D721Med (cell line): ENCODE measurements around the gene SLAMF1.

Experiments used
- DNase-seq: peaks from one replicate; pipeline ENCODE4 v3.0.0; 2011; ENCODE audit warnings: low spot score; ENCODE audit not compliant: insufficient read length
- FAIRE-seq: peaks from 2 replicates; lab custom pipeline; 2011; peaks lifted over from hg19 to GRCh38; lab: Jason Lieb, UNC
- CTCF ChIP-seq: IDR thresholded peaks from 2 replicates; pipeline ENCODE4 v1.5.1; 2012; ENCODE audit warnings: mild to moderate bottlenecking, control low read depth; ENCODE audit not compliant: insufficient read depth; ENCODE audit errors: missing control alignments

Gene SLAMF1

GRCh38 chr1:160621633-160622413 lies 25.0 kb downstream of the SLAMF1 start:
- TF ChIP-seq CTCF = no peak
- FAIRE-seq = no peak
- DNase-seq = no peak

DNA sequence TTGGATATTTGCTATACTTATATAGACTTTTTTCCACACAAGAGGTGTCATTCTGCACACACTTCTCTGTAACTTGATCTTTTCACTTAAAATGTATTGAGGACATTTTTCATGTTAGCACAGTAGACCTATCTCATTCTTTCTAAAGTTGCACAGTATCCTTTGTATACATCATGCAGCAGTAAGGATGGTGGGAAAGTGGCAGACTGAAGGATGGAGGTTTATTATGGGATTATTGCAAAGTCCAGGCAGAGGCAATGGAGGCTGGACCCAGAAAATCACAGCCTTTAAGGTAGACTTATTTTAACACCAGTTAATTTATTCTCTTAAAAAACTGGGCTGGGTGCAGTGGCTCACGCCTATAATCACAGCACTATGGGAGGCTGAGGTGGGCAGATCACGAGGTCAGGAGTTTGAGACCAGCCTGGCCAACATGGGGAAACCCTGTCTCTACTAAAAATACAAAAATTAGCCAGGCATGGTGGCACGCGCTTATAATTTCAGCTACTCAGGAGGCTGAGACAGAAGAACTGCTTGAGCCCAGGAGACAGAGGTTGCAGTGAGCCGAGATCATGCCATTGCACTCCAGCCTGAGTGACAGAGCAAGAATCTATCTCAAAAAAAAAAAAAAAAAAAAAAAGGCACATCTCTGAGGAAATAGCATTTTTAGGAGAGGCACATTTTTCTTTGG lies 25.8 kb downstream of the SLAMF1 start:
- no peak for FAIRE-seq
- no peak for DNase-seq
- TF ChIP-seq CTCF = no peak

DNA sequence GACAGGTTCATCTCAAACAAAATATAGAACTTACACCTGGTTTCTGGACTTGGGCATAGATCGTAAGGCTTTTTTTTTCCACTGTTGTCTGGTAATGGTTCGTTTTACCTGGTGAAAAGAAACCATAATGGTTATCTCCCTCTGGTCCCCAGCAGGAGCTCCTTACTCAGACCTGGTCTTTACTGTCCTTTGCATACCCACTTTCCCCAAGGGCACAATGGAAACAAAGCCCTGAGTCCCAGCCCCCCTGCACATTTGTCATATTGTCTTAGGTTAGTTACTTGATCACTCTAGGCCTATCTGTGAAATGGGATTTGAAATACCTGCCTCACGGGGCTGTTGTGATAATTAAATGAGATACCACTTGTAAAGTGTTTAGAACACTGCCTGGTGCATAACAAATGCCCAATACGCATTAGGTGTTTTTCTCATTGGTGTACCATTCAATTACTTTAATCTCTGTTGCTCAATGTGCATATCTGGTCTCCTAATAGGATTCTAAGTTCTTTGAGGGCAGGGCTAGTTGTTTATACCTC lies 27.0 kb downstream of the SLAMF1 start:
- FAIRE-seq (no peak), DNase-seq (no peak)

DNA sequence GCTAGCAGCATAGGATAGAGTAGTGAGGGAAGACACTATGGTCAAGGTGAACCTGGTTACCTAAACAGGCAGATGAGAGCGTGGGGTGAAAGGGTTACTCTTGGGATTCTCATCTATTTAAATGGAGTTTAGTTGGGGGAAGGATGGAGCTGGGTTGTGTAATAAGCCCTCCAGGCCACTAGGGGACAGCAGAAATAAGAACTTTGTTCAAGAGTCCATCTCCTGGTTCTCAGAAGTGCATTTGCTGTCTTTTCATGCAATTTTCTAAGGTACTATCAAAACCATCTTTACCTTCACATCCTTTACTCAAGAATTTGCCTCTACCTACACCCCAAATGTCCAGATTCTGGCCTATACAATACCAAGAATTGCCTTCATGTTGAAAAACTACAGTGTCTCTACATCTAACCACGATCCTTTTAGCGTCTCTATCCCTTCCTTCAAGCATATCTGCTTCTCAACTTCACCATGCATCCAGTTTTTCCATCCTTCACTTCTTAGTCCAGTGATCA lies 28.0 kb downstream of the SLAMF1 start:
- no peak for TF ChIP-seq CTCF
- no peak for FAIRE-seq
- no peak for DNase-seq

More for the DNA sequence above, 27.0 kb downstream of the SLAMF1 start:
- no peak for TF ChIP-seq CTCF

DNA sequence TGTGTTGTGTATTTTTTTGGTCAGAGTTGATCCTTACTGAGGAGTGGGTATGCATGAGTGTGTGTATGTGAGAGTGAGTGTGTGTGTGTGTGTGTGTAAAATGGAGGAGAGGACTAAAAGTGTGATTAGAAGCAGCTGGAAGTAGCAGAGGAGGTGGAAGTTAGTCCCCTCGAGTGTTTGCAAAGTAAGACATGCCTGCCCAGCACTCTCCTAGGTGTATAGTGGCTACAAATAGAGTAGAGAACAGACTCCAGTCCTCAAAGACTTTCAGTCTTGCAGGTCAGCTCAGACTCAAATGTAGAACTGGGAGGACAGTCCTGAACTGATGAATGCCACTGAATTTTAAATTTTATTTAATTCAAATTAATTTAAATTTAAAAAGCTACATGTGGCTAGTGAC lies 28.5 kb downstream of the SLAMF1 start:
- no peak for TF ChIP-seq CTCF
- DNase-seq (no peak), FAIRE-seq (no peak)

DNA sequence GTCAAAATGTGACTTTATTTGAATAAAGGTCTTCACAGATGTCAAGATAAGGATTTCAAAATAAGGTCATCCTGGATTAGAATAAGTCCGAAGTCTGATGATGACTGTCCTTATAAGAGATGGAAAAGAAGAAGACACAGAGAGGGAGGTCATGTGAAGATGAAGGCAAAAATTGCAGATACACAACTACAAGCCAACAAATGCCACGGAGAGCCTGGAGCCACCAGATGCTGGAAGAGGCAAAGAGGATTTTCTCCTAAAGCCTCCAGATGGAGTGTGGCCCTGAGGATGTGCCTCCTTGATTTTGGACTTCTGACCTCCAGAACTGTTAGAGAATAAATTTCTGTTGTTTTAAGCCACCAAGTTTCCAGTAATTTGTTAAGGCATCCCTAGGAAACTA lies 31.2 kb downstream of the SLAMF1 start:
- FAIRE-seq (no peak), DNase-seq (no peak)
- no peak for TF ChIP-seq CTCF
